Testis (tissue), 2 donors: ENCODE results near the gene STRIP2.

Source experiments
- CTCF ChIP-seq, 3 experiments: fragments of 450-650 bp in 2 of 3; fragments of 200-600 bp in 1 of 3; sonication (generic) in 1 of 3; IDR thresholded peaks; one replicate each; pipeline ENCODE4 v1.5.1; 2016 to 2019; ENCODE audit warnings: antibody characterized with exemption in 3 of 3, mild to moderate bottlenecking in 2 of 3, moderate library complexity in 1 of 3
- POLR2A ChIP-seq: fragments of 450-650 bp; IDR thresholded peaks from one replicate; pipeline ENCODE4 v1.6.1; 2017; ENCODE audit warnings: antibody characterized with exemption, mild to moderate bottlenecking, moderate library complexity

- TF ChIP-seq CTCF (IDR thresholded peaks at IDR 0.05) (no peak), POLR2A (no peak)
Observed at GRCh38 chr7:129458171-129458570, 23.9 kb downstream of the STRIP2 start.
